ENCODE results near the gene C1orf159.

The C1orf159 gene

DNA sequence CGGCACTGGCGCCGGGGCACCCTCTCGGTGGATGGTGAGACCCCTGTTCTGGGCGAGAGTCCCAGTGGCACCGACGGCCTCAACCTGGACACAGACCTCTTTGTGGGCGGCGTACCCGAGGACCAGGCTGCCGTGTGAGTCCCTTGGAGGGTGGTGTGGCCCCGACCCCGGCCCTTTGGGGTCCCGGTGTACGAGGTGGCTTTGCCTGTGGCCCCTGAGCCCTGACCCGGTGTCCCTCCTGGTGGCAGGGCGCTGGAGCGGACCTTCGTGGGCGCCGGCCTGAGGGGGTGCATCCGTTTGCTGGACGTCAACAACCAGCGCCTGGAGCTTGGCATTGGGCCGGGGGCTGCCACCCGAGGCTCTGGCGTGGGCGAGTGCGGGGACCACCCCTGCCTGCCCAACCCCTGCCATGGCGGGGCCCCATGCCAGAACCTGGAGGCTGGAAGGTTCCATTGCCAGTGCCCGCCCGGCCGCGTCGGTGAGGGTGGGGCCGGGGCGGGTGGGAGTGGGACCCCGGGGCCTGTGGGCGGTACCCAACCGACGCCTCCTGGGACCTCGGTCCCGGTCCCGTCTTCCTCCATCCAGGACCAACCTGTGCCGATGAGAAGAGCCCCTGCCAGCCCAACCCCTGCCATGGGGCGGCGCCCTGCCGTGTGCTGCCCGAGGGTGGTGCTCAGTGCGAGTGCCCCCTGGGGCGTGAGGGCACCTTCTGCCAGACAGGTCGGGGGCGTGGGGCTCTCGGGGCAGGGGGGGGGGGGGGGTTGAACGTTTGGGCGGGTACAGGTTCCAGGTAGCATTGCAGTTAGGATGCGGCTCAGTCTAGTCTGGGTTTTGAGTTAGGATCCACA, 66.3 kb downstream of the C1orf159 start:
- DNase-seq = no peak

DNA sequence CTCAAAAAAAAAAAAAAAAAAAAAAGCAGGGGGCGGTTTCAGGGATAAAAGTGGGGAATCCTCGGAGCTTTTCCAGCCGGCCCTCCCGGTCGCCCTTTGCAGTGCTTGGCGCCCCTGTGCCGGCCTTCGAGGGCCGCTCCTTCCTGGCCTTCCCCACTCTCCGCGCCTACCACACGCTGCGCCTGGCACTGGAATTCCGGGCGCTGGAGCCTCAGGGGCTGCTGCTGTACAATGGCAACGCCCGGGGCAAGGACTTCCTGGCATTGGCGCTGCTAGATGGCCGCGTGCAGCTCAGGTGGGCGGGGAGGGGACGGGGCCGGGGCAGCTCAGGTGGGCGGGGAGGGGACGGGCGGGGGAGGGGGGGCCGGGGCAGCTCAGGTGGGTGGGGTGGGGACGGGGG, 67.1 kb downstream of the C1orf159 start:
- DNase-seq = no peak

DNA sequence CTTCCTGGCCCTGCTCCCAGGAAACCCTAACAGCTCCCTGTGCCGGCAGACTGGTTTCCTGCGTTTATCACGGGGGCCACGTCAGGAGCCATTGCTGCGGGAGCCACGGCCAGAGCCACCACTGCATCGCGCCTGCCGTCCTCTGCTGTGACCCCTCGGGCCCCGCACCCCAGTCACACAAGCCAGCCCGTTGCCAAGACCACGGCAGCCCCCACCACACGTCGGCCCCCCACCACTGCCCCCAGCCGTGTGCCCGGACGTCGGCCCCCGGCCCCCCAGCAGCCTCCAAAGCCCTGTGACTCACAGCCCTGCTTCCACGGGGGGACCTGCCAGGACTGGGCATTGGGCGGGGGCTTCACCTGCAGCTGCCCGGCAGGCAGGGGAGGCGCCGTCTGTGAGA, 67.9 kb downstream of the C1orf159 start:
- DNase-seq = no peak

DNA sequence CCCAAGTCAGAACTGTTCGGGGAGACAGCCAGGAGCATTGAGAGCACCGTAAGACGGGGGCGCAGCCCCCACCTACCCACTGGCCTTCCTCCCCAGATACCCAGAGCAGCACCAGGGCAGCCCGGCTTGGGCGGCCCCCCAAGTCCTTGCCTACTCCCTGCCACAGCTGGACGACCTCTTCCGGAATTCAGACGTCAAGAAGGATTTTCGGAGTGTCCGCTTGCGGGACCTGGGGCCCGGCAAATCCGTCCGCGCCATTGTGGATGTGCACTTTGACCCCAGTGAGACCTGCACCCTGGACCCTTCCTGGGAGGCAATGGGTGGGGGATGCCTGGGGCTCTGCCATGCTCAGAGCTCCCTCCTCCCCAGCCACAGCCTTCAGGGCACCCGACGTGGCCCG, 68.5 kb downstream of the C1orf159 start:
- no peak for DNase-seq

DNA sequence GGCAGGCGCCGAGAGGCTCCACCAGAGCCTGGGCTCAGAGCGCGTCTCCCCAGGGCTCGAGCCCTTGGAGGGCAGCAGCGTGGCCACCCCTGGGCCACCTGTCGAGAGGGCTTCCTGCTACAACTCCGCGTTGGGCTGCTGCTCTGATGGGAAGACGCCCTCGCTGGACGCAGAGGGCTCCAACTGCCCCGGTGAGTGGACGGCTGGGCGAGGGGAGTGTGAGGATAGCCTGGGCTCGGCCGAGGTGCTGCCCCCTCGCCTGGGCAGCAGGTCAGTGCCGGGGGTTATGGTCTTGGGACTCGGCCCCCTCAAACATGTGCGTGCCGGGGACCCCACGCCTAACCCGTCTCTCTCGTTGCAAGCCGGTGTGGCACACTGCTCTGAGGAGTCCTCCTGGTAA, 69.1 kb downstream of the C1orf159 start:
- no peak for DNase-seq

DNA sequence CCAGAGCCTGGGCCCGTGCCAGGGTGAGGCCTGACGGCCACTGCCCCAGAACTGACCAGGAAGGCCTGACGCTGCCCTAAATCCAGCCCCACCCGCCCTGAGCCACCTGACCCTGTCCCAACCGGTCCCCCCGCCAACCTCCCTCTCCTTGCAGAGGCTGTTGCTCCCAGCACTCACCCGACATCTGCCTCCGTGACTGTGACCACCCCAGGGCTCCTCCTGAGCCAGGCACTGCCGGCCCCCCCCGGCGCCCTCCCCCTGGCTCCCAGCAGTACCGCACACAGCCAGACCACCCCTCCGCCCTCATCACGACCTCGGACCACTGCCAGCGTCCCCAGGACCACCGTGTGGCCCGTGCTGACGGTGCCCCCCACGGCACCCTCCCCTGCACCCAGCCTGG, 69.6 kb downstream of the C1orf159 start:
- no peak for DNase-seq

DNA sequence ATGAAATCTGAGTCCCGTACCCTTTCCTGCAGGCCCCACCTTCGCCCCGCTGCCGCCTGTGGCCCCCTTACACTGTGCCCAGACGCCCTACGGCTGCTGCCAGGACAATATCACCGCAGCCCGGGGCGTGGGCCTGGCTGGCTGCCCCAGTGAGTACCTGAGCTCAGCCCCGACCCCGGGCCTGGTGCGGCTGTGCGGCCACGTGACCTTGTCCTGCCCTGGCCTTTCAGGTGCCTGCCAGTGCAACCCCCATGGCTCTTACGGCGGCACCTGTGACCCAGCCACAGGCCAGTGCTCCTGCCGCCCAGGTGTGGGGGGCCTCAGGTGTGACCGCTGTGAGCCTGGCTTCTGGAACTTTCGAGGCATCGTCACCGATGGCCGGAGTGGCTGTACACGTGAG, 70.8 kb downstream of the C1orf159 start:
- DNase-seq = no peak

DNA sequence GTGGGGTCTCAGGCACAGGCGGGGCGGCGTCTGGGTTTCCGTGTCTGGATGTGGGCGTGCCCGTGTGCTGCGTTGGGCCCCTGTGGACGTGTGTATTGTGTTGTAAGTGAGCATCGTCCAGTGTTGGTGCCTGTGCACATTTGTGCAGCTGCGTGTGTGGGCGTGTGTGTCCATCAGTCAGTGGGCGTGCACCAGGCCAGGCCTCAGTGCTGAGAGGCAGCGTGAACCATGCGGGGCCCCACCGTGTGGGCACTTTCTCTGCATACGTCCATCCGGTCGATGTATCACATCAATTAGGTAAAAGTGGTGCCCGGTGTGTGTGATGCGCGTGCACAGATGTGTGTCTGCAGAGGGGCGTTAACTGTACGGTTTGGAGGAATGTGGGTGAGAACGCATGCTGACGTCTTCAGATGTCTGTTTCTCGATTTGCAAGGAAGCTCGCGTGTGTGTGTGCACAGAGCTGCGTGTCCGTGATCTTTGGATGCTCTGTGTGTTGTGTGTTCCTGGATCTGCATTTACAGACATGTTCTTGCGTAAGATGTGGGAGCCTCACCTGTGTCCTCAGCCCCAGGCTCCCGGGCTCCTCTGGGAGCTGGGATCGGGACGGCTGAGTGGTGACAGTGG, 71.3 kb downstream of the C1orf159 start:
- DNase-seq = no peak

DNA sequence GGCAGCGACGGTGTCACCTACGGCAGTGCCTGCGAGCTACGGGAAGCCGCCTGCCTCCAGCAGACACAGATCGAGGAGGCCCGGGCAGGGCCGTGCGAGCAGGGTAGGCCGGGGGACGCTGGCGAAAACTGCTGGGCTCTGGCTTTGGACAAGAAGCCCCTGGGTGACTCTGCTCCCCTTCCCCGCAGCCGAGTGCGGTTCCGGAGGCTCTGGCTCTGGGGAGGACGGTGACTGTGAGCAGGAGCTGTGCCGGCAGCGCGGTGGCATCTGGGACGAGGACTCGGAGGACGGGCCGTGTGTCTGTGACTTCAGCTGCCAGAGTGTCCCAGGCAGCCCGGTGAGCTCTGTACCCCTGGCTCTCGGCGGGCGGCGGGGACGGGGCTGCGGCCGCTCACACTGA, 72.0 kb downstream of the C1orf159 start:
- DNase-seq = no peak

DNA sequence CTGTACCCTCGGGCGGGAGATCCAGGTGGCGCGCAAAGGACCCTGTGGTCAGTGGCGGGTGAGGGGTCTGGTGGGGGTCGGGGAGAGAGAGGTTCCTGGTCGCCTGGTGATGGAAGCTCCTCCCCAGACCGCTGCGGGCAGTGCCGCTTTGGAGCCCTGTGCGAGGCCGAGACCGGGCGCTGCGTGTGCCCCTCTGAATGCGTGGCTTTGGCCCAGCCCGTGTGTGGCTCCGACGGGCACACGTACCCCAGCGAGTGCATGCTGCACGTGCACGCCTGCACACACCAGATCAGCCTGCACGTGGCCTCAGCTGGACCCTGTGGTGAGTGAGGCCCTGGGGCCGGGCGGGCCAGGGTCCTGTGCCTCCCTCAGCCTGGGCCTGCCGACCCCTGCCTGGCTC, 72.5 kb downstream of the C1orf159 start:
- no peak for DNase-seq

DNA sequence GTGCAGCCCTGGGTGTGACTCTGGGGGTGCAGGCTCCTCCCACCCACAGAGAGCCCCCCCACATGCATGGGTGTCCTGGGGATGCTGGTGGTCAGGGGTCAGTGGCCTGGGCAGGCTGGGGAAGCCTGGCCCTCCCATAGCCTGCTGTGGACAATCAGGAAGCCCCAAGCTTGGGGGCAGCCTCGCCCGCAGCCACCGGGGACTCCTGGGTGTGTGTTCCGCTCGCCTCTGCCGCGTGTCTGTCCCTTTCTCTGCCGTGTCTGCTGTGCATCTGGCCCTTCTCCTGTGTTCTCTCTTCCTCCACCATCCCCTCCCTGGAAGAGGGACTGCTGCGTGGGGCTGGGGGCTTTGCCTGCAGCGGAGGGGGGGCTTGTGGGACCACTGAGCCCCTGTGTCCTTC, 73.1 kb downstream of the C1orf159 start:
- no peak for DNase-seq

DNA sequence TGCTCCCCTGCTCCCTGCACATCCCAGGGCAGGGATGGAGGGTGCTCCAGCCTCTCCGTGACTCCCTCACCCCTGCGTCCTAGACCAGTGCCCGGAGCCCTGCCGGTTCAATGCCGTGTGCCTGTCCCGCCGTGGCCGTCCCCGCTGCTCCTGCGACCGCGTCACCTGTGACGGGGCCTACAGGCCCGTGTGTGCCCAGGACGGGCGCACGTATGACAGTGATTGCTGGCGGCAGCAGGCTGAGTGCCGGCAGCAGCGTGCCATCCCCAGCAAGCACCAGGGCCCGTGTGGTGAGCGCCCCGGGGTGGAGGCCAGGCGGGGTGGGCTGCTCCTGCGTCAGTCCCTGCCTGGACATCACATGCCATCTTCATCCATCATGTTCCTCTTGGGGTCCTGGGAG, 74.0 kb downstream of the C1orf159 start:
- DNase-seq = no peak

DNA sequence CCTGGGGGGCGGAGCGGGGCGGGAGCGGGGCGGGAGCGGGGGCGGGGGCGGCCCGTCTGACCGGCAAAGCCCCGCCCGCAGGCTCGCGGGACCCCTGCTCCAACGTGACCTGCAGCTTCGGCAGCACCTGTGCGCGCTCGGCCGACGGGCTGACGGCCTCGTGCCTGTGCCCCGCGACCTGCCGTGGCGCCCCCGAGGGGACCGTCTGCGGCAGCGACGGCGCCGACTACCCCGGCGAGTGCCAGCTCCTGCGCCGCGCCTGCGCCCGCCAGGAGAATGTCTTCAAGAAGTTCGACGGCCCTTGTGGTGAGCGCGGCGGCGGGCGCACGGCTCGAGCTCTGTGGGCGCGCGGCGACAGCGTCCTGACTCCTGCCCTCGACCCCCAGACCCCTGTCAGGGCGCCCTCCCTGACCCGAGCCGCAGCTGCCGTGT, 74.8 kb downstream of the C1orf159 start:
- DNase-seq = no peak

DNA sequence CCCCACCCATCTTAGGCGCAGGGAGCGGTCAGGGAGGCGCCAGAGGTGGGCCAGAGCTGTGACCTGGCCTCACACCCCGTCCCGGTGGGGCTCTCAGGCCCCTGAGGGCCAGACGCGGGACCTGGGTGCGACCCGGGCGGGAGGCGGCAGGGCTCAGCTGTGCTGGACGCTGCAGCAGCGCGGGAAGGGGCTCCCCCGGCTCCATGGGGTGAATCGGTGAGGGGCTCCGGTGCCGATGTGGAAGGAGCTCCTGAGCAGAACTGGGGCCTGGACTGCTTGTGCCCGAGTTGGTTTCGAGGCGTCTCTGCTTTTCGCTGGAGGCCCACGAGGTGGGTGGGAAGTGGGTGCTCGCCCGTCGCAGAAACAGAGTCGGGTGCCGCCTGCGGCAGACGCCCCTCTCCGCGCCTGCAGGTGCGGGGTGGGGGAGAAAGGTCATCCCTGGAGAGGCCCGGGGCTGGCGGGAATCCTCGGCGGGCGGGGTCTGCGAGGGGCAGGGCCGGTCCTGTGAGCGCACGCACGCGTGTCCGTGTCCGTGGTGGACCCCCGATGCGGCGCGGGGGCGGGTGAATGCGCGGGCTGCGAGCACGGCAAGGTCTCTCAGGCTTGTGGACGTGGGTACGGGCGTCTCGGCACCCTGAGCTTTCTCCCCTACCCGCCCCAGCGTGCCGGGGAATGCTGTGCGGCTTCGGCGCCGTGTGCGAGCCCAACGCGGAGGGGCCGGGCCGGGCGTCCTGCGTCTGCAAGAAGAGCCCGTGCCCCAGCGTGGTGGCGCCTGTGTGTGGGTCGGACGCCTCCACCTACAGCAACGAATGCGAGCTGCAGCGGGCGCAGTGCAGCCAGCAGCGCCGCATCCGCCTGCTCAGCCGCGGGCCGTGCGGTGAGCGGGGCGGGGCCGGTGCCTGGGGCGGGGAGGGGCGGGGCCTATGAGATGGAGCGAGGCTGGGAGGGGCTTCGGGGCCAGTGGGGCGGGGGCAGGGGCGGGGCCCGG, 75.6 kb downstream of the C1orf159 start:
- DNase-seq = no peak

DNA sequence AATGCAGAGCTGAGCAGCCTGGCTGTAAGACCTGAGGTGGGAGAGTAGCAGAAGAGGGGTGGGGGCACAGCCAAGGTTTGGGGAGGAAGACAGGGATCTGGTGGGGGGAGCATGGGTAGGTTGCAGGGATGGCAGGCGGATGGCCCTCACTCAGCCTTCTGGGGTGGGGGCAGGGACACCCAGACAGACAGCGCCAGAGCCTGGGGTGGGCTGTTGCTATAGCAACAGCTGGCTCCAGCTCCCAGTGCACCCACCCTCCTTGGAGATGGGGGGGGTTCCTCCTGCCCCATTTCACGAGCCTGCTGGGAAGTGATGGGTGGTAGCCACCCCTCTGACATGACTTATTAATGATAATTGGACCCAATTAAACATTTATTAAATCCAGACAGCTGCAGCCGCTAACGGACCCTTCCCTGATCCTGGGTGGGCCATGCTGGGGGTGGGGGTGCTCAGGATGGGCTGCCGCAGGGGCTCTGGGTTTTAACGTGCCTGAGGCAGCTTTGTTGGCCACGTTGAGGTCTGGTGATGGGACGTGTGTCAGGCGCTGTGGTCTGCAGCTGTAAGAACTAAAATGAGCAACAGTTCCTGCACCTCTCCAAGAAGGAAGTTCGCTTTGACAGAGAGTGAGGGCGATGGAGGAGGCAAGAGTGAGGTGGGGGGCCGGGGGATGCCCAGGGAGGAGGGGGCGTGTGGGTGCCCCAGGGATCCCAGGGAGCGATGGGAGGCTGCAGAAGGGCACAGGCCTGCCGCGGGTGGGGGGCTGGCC, 76.6 kb downstream of the C1orf159 start:
- DNase-seq = no peak

DNA sequence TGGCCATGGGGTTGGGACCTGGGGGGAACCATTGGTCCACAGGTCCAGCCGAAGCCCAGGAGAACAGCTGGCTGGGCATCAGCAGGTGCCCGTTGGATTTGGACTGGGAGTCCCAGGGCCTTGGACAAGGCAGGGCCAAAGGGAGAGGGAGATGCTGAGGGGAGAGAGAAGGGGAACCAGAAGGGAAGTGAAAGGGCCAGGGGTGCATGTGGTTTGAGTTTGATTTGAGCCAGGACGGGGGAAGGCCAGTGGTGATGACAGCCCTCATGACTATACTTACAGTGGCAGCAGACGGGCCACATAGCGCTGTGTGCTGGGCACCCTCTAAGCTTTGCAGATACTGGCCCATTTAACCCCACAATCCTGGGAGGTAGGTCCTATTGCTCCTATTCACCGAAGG, 77.2 kb downstream of the C1orf159 start:
- no peak for DNase-seq

DNA sequence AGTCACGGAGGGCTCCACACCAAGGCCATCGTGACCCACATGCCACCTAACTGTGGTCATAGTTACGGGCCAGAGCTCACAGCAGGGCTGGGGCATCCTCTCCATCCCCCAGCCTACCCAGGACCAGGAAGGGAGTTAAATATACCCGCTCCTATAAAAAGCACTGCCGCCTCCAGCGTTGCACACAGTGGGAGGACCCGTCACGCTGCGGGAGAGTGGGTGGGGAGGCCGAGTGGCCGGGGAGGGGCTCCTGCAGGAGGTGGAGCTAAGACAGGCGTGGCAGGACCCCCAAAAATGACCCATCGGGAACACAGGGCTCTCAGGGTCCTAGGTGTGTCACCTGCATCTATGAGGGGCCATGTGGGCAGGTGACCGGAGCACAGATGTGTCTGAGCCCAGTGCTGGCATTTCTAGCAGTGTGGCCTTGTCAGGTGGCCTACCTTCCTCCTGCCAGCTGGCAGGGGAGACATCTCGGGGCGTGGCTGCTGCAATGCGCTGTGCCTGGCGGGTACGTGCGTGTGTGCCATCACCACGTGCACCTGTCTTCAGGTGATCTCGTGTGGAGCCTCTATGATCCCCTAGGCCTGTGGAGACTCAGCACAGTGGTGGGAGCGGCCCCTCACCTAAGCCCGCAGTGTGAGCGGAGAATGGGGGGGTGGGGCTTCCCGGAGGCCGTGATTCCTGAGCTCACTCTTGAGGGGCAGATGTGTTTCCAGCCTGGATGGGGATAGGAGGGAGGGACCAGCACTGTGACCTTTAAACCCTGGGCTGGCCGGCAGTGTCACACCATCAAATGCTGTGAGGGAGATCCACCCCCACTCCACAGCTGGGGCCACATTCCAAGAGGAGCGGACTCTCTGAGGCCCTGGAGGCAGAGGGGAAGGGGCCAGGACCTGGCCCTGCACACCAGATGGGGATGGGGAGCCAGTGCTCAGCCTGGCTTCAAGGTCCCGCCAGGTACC, 78.2 kb downstream of the C1orf159 start:
- DNase-seq = no peak

DNA sequence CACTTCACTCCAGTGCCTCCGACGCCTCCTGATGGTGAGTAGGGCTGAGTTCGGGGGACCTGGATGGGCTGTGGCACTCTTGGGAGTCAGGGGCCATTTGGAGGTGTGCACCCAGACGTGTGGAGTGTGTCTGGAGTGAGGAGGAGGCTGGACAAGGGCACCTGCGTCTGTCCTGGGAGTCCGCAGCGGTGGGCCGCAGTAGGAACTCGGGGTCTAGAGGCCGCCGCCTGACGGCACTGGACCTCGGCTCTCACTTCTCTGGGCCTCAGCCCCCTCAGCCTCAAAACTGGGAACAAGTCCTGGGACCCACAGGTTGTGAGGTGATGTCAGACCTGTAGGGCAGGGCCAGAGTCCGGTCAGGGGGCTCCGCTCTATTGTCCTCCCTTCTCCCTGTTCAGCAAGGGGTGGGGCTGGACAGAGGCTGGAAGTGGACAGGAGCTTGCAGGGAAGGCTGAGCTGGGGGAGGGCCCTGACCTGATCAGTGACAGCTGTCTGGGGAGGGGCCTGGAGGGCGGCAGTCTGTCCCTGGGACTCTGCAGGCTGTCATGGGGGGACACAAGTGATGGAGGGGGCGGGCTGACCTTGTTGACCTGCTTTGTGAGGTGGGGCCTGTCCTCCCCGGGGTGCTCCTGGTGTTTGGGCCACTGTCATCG, 80.5 kb downstream of the C1orf159 start:
- no peak for DNase-seq

DNA sequence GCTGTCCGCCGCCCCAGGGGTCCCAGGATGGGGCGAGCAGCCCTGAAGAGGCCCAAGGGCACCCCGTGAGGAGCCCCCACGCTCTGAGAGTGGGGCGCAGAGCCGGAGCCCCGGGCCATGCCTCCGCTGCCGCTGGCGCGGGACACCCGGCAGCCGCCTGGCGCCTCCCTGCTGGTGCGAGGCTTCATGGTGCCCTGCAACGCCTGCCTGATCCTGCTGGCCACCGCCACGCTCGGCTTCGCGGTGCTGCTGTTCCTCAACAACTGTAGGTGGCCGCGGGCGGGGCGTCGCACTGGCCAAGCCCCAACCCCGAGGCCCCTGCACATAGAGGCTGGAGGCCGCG, 81.5 kb downstream of the C1orf159 start:
- no peak for DNase-seq

DNA sequence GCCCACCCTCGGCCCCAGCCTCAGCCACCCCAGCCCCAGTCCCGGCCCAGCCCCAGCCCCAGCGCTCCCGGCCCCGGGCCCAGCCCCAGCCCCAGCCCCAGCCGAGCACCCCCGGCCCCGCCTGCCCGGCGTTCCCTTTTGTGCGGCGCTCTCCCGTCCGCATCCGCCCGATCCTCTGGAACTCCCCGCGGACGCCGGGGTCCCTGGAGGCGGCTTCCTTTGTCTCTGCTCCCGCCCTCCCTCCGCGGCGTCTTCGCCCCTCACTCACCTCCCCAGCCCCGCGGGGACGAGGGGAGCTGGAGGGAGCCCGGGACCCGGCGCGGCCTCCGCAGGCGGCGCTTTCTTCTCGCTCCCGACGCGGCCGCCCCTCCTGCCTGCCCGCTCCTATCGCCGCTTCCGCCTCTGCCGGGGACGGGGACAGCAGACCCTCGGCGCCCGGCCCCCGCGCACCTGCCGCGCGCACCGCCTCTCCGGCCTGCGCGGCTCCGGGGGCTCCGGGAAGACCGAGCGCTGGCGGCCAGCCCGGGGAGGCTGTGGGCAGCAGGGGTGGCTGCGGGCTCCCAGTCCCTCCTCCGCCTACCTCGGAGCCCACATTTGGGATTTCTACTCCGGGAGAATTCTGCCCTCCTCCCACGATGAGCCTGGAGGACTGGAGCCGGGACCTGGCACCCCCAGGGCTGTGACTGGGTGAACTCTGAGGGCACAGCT, 82.0 kb downstream of the C1orf159 start:
- DNase-seq = no peak
